Tracheal epithelial cell (primary cell): ENCODE data around the gene PFDN1. TPM values are rescaled to one million over a fixed set of nuclear protein-coding genes. Genes with fewer than 3 reads are reported as not detected.

Experiments used
- total RNA-seq: library from RNA; depleted of rRNA; stranded (reverse); fragments of >200 nt; gene quantifications from 2 replicates; pipeline ENCODE4 v1.2.1, GENCODE V29; 2014

PFDN1 gene
- total RNA-seq: 46.5 and 63.9 TPM in 2 replicates

DNA sequence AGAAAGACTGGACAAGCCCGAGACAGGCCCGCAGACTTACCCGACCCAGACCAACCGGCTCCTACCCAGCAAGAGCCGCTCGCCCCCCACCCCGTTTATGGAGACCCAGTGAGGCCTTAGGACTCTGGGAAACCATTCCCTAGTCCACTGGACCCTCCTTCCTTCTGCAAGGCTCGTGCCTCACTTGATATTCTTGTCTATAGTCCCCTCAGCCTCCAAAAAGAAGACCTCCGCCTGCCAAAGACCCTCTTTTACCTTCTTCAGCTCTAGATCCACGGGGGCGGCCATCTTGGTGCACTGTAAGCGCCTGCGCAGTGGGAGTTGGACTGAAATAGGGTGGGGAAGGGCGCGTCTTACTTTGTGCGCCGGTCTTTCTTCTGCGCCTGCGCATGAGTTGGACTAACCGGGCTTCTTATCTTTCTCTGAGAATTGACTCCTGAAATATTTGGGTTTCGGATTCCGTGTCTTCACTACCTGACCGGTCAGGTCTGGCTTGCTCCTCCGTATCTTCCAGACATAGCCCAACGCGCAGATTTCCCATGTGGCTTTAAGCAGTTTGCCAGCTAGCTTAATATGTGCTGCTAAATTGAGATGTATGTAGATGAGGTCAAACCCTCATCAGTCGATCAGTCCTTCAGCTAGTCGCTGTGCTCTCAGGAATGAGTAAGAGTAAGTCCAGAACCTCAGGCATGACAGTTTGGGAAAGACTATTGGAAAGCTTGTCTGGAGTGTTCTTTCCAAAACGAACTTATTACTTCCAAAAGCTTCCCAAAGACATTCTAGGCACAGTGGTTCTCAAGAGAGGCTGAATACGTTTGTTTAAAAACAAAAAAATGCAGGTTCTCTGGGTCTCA, at the start of gene PFDN1:
Gene PFDN1, minus strand, starts transcription at position 316 of the 854 bp plus-strand sequence. Its CDS starts 28 bp downstream, at position 288.

DNA sequence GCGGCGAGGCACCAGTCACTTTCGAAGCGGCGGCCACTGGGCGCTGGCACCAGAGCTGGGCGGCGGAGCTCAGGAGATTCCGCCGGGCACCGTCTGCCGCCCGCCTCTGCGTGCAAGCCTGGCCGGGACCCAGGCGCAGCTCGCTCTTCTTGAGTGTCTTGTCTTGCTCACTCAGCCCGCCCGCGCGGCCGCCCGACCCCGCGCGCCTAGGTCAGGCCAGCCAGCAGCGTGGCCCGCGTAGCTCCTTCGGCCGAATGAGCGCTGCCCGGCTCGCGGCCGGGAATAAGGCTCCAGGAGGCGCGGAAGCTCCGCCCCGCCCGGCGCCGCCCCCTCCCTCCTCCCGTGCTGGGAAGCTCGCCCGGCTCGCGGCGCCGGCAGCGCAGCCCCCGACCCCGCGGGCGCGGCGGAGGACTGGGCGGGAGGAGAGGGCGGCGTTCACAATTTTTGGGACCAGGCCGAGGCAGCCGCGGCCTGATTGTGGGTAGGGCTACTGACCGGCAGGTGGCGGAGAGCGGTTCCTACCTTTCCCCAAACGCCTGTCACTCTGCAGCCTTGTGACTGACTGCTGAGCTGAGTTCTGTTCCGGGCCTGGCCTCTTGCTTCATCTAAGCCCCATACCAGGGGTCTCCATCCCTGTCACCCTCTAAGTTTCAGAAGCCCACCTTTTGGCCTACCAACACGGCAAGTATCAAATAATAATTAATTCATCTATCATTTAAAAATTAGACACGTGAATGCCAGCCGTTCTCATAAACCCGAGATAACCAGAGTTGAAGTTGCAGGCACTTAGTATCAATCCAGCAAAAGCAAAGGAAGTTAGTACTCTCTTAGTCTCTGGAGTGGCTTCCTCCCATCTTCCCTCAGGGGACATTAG, 43.7 kb upstream of the PFDN1 start, which contains the start of gene HBEGF:
Gene HBEGF, minus strand, starts transcription at position 256 of the 874 bp plus-strand sequence. CDS start 275 bp downstream, outside the sequence.

Other genes with a start within 250 kb of the PFDN1 start
- 5.5 and 8.1 TPM in 2 replicates for gene PURA, start 189.0 kb downstream of the PFDN1 start, total RNA-seq
- 2.9 and 5.1 TPM in 2 replicates for gene IGIP, start 177.2 kb downstream of the PFDN1 start, total RNA-seq
- 19.3 and 52.4 TPM in 2 replicates for gene CYSTM1, start 127.9 kb downstream of the PFDN1 start, total RNA-seq
- gene HBEGF, start 43.5 kb upstream of the PFDN1 start, total RNA-seq: 26.9 and 66.3 TPM in 2 replicates
- gene SLC4A9, start 57.1 kb upstream of the PFDN1 start, total RNA-seq: 0.21 TPM in 1 of 2 replicates, not detected in the other
- gene ANKHD1, start 98.7 kb upstream of the PFDN1 start, total RNA-seq: 47.5 and 52.4 TPM in 2 replicates
- 0.85 and 4.3 TPM in 2 replicates for gene EIF4EBP3, start 244.6 kb upstream of the PFDN1 start, total RNA-seq